ENCODE results near the gene MYO5B. TPM values are rescaled to one million over a fixed set of nuclear protein-coding genes. Genes with fewer than 3 reads are reported as not detected.

The MYO5B gene
- total and polyA plus RNA-seq, 2 of the 4 experiments (the other 2 are of a cell fraction), result 0.24 to 0.54 TPM

DNA sequence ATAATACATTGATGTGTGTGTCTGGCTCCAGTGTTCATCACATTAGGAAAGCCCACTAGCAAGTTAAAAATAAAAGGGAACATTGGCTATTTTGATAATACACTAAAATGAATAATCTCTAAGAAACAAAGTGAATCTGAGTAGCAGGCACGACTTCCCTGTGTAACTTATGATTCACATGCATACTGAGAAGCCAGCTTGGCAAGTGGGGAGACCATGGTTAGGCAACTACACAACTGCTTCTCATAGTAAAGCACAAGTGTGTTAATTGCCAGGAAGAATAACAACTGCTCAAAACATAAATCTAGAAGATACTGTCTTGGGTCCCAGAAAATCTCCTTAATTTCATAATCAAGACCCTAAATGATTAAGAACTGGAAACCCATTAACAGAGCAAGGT is 4.0 kb downstream of the MYO5B start (continued):
- no peak for TF ChIP-seq RCOR1 (IDR thresholded peaks at IDR 0.05; ENCODE audit: insufficient replicate concordance, low read length)
- no peak for TF ChIP-seq CEBPB (IDR thresholded peaks at IDR 0.05; ENCODE audit: low read depth, low read length)
- TF ChIP-seq RAD21 (IDR thresholded peaks at IDR 0.05; ENCODE audit: low read length), result no peak
- no peak for TF ChIP-seq CHD1 (IDR thresholded peaks at IDR 0.05; ENCODE audit: low read depth, low read length)
- no peak for TF ChIP-seq MAFK (IDR thresholded peaks at IDR 0.05; ENCODE audit: low read depth, low read length)
- no peak for TF ChIP-seq POLR2A (IDR thresholded peaks at IDR 0.05; ENCODE audit: low read depth, low read length)
- TF ChIP-seq, protein P1, sequence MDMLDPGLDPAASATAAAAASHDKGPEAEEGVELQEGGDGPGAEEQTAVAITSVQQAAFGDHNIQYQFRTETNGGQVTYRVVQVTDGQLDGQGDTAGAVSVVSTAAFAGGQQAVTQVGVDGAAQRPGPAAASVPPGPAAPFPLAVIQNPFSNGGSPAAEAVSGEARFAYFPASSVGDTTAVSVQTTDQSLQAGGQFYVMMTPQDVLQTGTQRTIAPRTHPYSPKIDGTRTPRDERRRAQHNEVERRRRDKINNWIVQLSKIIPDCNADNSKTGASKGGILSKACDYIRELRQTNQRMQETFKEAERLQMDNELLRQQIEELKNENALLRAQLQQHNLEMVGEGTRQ (IDR thresholded peaks at IDR 0.05; ENCODE audit: low read depth, low read length), result no peak

DNA sequence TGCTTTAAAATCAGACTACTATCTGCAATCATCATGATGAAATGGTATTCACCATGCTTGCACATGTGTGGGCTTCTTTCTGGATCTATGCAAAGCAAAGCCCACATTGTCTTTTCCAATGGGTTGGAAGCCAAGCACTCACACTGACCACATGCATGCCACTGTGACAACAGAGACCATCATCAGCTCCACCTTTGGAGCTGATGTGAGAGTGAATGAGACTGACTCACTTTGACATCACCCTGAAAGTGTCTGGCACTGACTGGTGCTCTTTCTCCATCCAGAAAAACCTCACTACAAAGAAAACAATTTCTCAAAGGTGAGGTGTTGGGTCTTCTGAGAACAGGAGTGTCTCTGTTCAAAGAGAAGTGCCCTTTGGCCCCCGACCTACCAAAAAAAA is 4.7 kb downstream of the MYO5B start:
- no peak overlapping the region for H3K9ac ChIP-seq (ENCODE audit: low read depth, low read length)
- no peaks in the 10 kb centered on the region for H3K9me1 ChIP-seq (ENCODE audit: insufficient read depth, low read length)
- no peak for TF ChIP-seq FOS (IDR thresholded peaks at IDR 0.05; ENCODE audit: low read depth, low read length)
- TF ChIP-seq MXI1 (IDR thresholded peaks at IDR 0.05; ENCODE audit: borderline replicate concordance, low read depth, low read length), result no peak
- no peak for TF ChIP-seq MAZ (IDR thresholded peaks at IDR 0.05; ENCODE audit: borderline replicate concordance, low read depth, low read length)
- TF ChIP-seq, protein P1 (IDR thresholded peaks at IDR 0.05; ENCODE audit: low read depth, low read length), result no peak
- TF ChIP-seq CHD1 (IDR thresholded peaks at IDR 0.05; ENCODE audit: low read depth, low read length), result no peak
- no peak overlapping the region for H3K23ac ChIP-seq (ENCODE audit: low read depth, low read length)
- H3K4me1 ChIP-seq (ENCODE audit: control insufficient read depth, insufficient read depth, low read length), result no peaks in the 10 kb centered on the region
- ChIA-PET POLR2A (ENCODE audit: unreplicated experiment) (no interaction called here), CTCF (no interaction called here)
- H3K36me3 ChIP-seq (ENCODE audit: control insufficient read depth, insufficient read depth, low read length), result no peaks in the 10 kb centered on the region
- H3K18ac ChIP-seq (ENCODE audit: low read depth, low read length), result no peak overlapping the region
- H2AK9ac ChIP-seq (replicated peaks; ENCODE audit: low read depth, low read length, poor library complexity), result no peak overlapping the region
- intact Hi-C loops (cut with micrococcal nuclease) (no loop called here), in situ Hi-C loops (cut with MboI; ENCODE audit: low sequenced_read_pairs) (loop anchor here (25.0 kb wide), 1 partner anchor 678 kb away; no protein-coding TSS in a partner anchor), dilution Hi-C loops (cut with HindIII; ENCODE audit: low sequenced_read_pairs, unreplicated experiment) (no loop called here)
- H2BK15ac ChIP-seq (ENCODE audit: low read depth, low read length), result no peak overlapping the region
- no peak overlapping the region for H3K4me2 ChIP-seq (ENCODE audit: low read depth, low read length)
- H3K4me3 ChIP-seq (ENCODE audit: insufficient read depth, low read depth, low read length), result no peak overlapping the region
- DNase-seq, result no peak
- WGBS, 2 experiments (ENCODE audit: extremely low coverage in 2 of 2, insufficient read length in 1 of 2), result no CpG with 5 or more reads among the region's 1 CpG
- no TSS peak for BruUV-seq (replicated peaks)
- no peaks in the 10 kb centered on the region; the same call in 1 of the 2 replicates for H3K9me3 ChIP-seq (ENCODE audit: control insufficient read depth, insufficient read depth, low read length)
- H4K20me1 ChIP-seq (ENCODE audit: insufficient read depth, low read length), result no peaks in the 10 kb centered on the region
- no peak overlapping the region for H3K27ac ChIP-seq (ENCODE audit: insufficient read depth, low read length)
- no peak overlapping the region for H3K4ac ChIP-seq (ENCODE audit: low read depth, low read length)
- H2BK20ac ChIP-seq (ENCODE audit: low read depth, low read length), result no peak overlapping the region
- no peak overlapping the region for H4K8ac ChIP-seq (ENCODE audit: low read depth in 2 of 2, low read length in 2 of 2)
- no peak overlapping the region for H4K5ac ChIP-seq (ENCODE audit: low read depth, low read length)
- no peak for ATAC-seq (ENCODE audit: low read depth)
- H3K56ac ChIP-seq (ENCODE audit: extremely low read depth, insufficient read depth, low read length), result no peak overlapping the region
- no peaks in the 10 kb centered on the region for H3K79me1 ChIP-seq (ENCODE audit: low read depth in 1 of 2, low read length in 2 of 2)
- H2AK5ac ChIP-seq (ENCODE audit: low read depth, low read length), result no peak overlapping the region
- H2BK5ac ChIP-seq (ENCODE audit: low read depth, low read length, poor library complexity, severe bottlenecking), result no peak overlapping the region
- peaks cover 27% of the 10 kb centered on the region for H3K27me3 ChIP-seq (ENCODE audit: control insufficient read depth, insufficient read depth, low read length)
- no peak overlapping the region for H3K14ac ChIP-seq (replicated peaks; ENCODE audit: low read depth, low read length)
- no peak overlapping the region for H2BK120ac ChIP-seq (ENCODE audit: low read depth, low read length)
- H2AFZ ChIP-seq (replicated peaks; ENCODE audit: low read length, poor library complexity), result no peak overlapping the region
- H4K91ac ChIP-seq (ENCODE audit: insufficient read depth, low read depth, low read length), result no peak overlapping the region

Measured in IMR-90 (cell line).